ENCODE data around the gene CTNNA3. TPM values are rescaled to one million over a fixed set of nuclear protein-coding genes. Genes with fewer than 3 reads are reported as not detected.

Gene CTNNA3
- total and polyA plus RNA-seq, 7 donors = under 0.01 to 4.6 (median 2.4) TPM; not detected in 1

GRCh38 chr10:66457629-66458028 is 1238.4 kb downstream of the CTNNA3 start:
- peaks cover 0 to 4% (median 0%) of the 10 kb centered on the region in 4 donors for H3K9me3 ChIP-seq
- H3K27ac ChIP-seq = no peak overlapping the region
- no peak overlapping the region for H3K4me3 ChIP-seq
- intact Hi-C loops (cut with DNase I) = no loop called here
- DNase-seq = no peak
- 81 to 87% methylated on average over 1 of the region's 1 CpG for WGBS, 2 donors
- TF ChIP-seq CTCF (IDR thresholded peaks at IDR 0.05) (no peak), POLR2AphosphoS5 (IDR thresholded peaks at IDR 0.05) (no peak), EP300 (IDR thresholded peaks at IDR 0.05) (no peak), POLR2A (IDR thresholded peaks at IDR 0.05) (no peak)
- H3K27me3 ChIP-seq = no peaks in the 10 kb centered on the region
- no peaks in the 10 kb centered on the region for H3K4me1 ChIP-seq
- no peaks in the 10 kb centered on the region for H3K36me3 ChIP-seq

- Histone ChIP-seq H3K27ac (no peak overlapping the region), H3K4me3 (no peak overlapping the region), H3K36me3 (no peaks in the 10 kb centered on the region), H3K27me3 (no peaks in the 10 kb centered on the region), H3K4me1 (no peaks in the 10 kb centered on the region), H3K9me3 (peaks cover 0 to 4% (median 0%) of the 10 kb centered on the region in 4 donors)
- WGBS, 2 donors = 55 to 62% methylated on average over 2 of the region's 2 CpGs
- TF ChIP-seq POLR2AphosphoS5 (IDR thresholded peaks at IDR 0.05) (no peak), CTCF (IDR thresholded peaks at IDR 0.05) (no peak), POLR2A (IDR thresholded peaks at IDR 0.05) (no peak), EP300 (IDR thresholded peaks at IDR 0.05) (no peak)
- no peak for DNase-seq
- intact Hi-C loops (cut with DNase I) = no loop called here
Measured at GRCh38 chr10:66455304-66455703, 1240.7 kb downstream of the CTNNA3 start.

- TF ChIP-seq POLR2A (IDR thresholded peaks at IDR 0.05) (no peak), POLR2AphosphoS5 (IDR thresholded peaks at IDR 0.05) (no peak), CTCF (IDR thresholded peaks at IDR 0.05) (no peak), EP300 (IDR thresholded peaks at IDR 0.05) (no peak)
- no peaks in the 10 kb centered on the region for H3K27me3 ChIP-seq
- no peak for DNase-seq
- no peak overlapping the region for H3K27ac ChIP-seq
- WGBS, 2 donors = 14 to 46% methylated on average over 1 of the region's 1 CpG
- H3K9me3 ChIP-seq = no peaks in the 10 kb centered on the region
- intact Hi-C loops (cut with DNase I) = no loop called here
- no peak overlapping the region for H3K4me3 ChIP-seq
- H3K36me3 ChIP-seq = no peaks in the 10 kb centered on the region
- H3K4me1 ChIP-seq = no peaks in the 10 kb centered on the region
Measured at GRCh38 chr10:66440568-66440967, 1255.4 kb downstream of the CTNNA3 start.

- Histone ChIP-seq H3K36me3 (no peaks in the 10 kb centered on the region), H3K4me1 (no peaks in the 10 kb centered on the region), H3K4me3 (no peak overlapping the region), H3K9me3 (peaks cover 0 to 3% (median 0%) of the 10 kb centered on the region in 4 donors), H3K27ac (no peak overlapping the region), H3K27me3 (no peaks in the 10 kb centered on the region)
- WGBS, 2 donors = 80 to 82% methylated on average over 2 of the region's 2 CpGs
- intact Hi-C loops (cut with DNase I) = no loop called here
- no peak for DNase-seq
- TF ChIP-seq EP300 (IDR thresholded peaks at IDR 0.05) (no peak), POLR2A (IDR thresholded peaks at IDR 0.05) (no peak)
Measured at GRCh38 chr10:66414943-66415342, 1281.1 kb downstream of the CTNNA3 start.

- TF ChIP-seq EP300 (IDR thresholded peaks at IDR 0.05) (no peak), POLR2A (IDR thresholded peaks at IDR 0.05) (no peak), POLR2AphosphoS5 (IDR thresholded peaks at IDR 0.05) (no peak), CTCF (IDR thresholded peaks at IDR 0.05) (no peak)
- intact Hi-C loops (cut with DNase I) = no loop called here
- no peaks in the 10 kb centered on the region for H3K4me1 ChIP-seq
- H3K4me3 ChIP-seq = no peak overlapping the region
- H3K27me3 ChIP-seq = no peaks in the 10 kb centered on the region
- no peaks in the 10 kb centered on the region for H3K9me3 ChIP-seq
- H3K27ac ChIP-seq = no peak overlapping the region
- no peaks in the 10 kb centered on the region for H3K36me3 ChIP-seq
- no peak for DNase-seq
Measured at GRCh38 chr10:66405566-66405965, 1290.4 kb downstream of the CTNNA3 start.
